DND-41 (cell line): ENCODE measurements around the gene BAHCC1.

Source experiments
- CTCF ChIP-seq: IDR thresholded peaks from 2 replicates; pipeline ENCODE4 v1.5.1; 2012; ENCODE audit warnings: borderline replicate concordance, low read length, moderate library complexity, mild to moderate bottlenecking; ENCODE audit not compliant: poor library complexity, severe bottlenecking; ENCODE audit errors: extremely low read depth
- EZH2 ChIP-seq: IDR thresholded peaks from 3 replicates; pipeline ENCODE4 v1.6.1; 2012; ENCODE audit warnings: borderline replicate concordance, low read depth, mild to moderate bottlenecking, moderate library complexity, low read length, inconsistent platforms; ENCODE audit not compliant: severe bottlenecking

- TF ChIP-seq CTCF (no peak), EZH2 (no peak)
These were observed 118.7 kb downstream of the BAHCC1 start for GRCh38 chr17:81513753-81514488.
